ENCODE measurements around the gene MRTFA.

Gene MRTFA

GRCh38 chr22:40526960-40527359, 109.6 kb downstream of the MRTFA start:
- TF ChIP-seq CTCF (IDR thresholded peaks at IDR 0.05): no peak
- H3K4me3 ChIP-seq (ENCODE audit: low read depth in 1 of 2, low read length in 1 of 2): no peak overlapping the region
- H3K36me3 ChIP-seq: peaks cover 7% of the 10 kb centered on the region
- H3K27me3 ChIP-seq: no peaks in the 10 kb centered on the region
- no peak overlapping the region for H3K27ac ChIP-seq
- H3K4me1 ChIP-seq (ENCODE audit: control insufficient read depth in 1 of 2, insufficient read depth in 1 of 2, low read depth in 1 of 2, low read length in 1 of 2): no peaks in the 10 kb centered on the region
- H3K9me3 ChIP-seq: no peaks in the 10 kb centered on the region

DNA sequence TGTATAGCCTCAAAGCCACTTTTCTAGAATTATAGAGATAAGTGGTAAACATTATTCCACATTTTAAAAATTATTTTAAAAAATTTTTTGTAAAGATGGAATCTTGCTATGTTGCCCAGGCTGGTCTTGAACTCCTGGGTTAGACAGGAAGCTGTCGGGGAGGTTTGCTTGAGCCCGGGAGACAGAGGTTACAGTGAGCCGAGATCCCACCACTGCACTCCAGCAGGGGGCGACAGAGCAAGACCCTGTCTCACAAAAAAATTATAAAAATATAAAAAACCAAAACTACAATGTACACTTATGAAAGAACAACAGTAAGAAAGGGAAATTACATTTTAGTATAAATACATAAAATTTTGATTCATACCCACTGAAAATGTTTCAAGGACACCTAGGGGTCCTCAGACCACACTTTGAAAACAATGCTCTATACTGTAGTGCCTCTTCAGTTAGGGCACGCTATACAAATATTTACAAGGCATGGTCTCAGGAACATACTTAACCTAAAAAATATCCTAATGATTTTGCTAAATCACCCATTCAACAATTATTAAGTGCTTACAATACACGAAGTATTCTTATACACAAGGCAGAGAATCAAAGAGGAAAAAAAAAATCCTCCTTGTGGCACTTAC, 111.2 kb downstream of the MRTFA start:
- peak; percentile 59 for TF ChIP-seq CTCF (IDR thresholded peaks at IDR 0.05)
- Histone ChIP-seq H3K36me3 (peaks cover 7% of the 10 kb centered on the region), H3K9me3 (no peaks in the 10 kb centered on the region), H3K27ac (no peak overlapping the region), H3K4me1 (ENCODE audit: control insufficient read depth in 1 of 2, insufficient read depth in 1 of 2, low read depth in 1 of 2, low read length in 1 of 2) (no peaks in the 10 kb centered on the region), H3K27me3 (no peaks in the 10 kb centered on the region), H3K4me3 (ENCODE audit: low read depth in 1 of 2, low read length in 1 of 2) (no peak overlapping the region)

DNA sequence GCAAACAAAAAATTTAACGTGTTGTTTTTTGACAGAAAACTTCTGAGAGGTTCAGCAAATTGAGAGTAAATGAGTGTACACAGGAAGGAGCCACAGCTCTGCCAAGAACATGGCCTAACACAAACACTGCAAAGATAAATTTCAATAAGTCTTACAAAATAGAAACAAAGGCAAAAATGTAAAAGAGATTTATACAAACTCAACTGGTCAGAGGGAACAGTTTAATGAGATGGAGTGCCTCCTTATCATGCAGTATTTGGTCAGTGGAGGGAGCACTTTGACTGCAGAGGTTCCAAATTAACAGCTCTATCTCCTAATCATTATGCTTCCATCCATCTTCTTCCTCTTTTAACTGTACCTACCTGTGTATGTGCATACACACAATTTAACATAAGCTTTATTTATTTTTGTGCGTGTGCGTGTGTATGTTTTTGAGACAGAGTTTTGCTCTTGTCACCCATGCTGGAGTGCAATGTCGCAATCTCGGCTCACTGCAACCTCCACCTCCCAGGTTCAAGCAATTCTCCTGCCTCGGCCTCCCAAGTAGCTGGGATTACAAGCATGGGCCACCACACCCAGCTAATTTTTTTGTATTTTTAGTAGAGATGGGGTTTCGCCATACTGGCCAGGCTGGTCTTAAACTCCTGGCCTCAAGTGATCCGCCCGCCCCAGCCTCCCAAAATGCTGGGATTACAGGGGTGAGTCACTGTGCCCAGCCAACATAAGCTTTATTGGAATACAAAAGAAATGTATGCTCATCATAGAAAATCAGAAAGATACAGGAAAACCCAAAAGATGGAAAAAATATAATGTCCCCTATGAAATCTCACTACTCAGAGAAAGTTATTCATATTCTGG, 111.9 kb downstream of the MRTFA start:
- no peak overlapping the region for H3K27ac ChIP-seq
- peaks cover 7% of the 10 kb centered on the region for H3K36me3 ChIP-seq
- H3K4me3 ChIP-seq (ENCODE audit: low read depth in 1 of 2, low read length in 1 of 2): no peak overlapping the region
- no peaks in the 10 kb centered on the region for H3K4me1 ChIP-seq (ENCODE audit: control insufficient read depth in 1 of 2, insufficient read depth in 1 of 2, low read depth in 1 of 2, low read length in 1 of 2)
- no peaks in the 10 kb centered on the region for H3K27me3 ChIP-seq
- no peaks in the 10 kb centered on the region for H3K9me3 ChIP-seq
- TF ChIP-seq CTCF (IDR thresholded peaks at IDR 0.05): no peak

DNA sequence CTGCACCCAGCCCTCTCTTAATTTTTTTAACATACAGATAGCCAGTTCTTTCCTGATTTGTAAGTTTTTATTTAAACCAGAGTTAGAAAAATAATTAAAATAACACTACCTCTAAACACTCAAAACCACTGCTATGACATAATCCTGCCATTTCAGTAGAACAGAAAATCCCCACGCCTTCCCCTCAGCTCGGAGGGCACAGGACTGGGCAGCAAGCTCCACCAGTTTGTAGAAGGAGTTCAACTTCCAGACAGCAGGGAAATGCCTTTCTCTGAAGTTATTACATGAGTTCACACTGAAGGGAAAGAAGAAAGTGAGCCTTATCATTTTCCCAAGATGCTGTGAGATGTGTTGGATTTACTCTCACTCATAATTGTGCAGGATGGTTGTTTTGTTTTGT, 114.4 kb downstream of the MRTFA start:
- no peak overlapping the region for H3K4me3 ChIP-seq (ENCODE audit: low read depth in 1 of 2, low read length in 1 of 2)
- H3K9me3 ChIP-seq: no peaks in the 10 kb centered on the region
- peaks cover 12% of the 10 kb centered on the region for H3K36me3 ChIP-seq
- H3K27ac ChIP-seq: no peak overlapping the region
- no peaks in the 10 kb centered on the region for H3K4me1 ChIP-seq (ENCODE audit: control insufficient read depth in 1 of 2, insufficient read depth in 1 of 2, low read depth in 1 of 2, low read length in 1 of 2)
- no peak for TF ChIP-seq CTCF (IDR thresholded peaks at IDR 0.05)
- H3K27me3 ChIP-seq: no peaks in the 10 kb centered on the region

DNA sequence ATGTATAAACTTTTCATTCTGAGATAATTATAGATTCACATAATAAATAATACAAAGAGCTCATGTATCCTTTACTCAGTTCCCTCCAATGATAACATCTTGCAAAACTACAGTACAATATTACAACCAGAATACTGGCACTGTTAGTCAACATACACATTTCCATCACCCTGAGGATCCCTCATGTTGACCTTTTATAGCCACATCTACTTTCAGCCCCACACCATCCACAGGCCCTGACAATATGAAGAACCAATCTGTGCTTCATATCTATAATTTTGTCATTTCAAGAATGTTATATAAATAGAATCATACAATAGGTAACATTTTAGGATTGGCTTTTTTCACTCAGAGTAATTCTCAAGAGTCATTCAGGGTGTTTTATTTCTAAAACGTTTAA, 115.5 kb downstream of the MRTFA start:
- TF ChIP-seq CTCF (IDR thresholded peaks at IDR 0.05): no peak
- no peak overlapping the region for H3K4me3 ChIP-seq (ENCODE audit: low read depth in 1 of 2, low read length in 1 of 2)
- no peaks in the 10 kb centered on the region for H3K9me3 ChIP-seq
- H3K36me3 ChIP-seq: peaks cover 12% of the 10 kb centered on the region
- no peak overlapping the region for H3K27ac ChIP-seq
- no peaks in the 10 kb centered on the region for H3K27me3 ChIP-seq
- H3K4me1 ChIP-seq (ENCODE audit: control insufficient read depth in 1 of 2, insufficient read depth in 1 of 2, low read depth in 1 of 2, low read length in 1 of 2): no peaks in the 10 kb centered on the region
